SK-N-SH (cell line): Measurements from ENCODE around the gene FSHR. TPM values are rescaled to one million over a fixed set of nuclear protein-coding genes. Genes with fewer than 3 reads are reported as not detected.

Source experiments
- CTCF ChIA-PET: fragments of 300-600, 350-600 bp; formaldehyde crosslinking; extraction: SDS; loops from one replicate; lab custom pipeline; 2021; lab: Yijun Ruan, JAX
- POLR2A ChIA-PET: fragments of 350-600 bp; sonication (Branson Sonifier 250); formaldehyde crosslinking; extraction: SDS; loops from one replicate; lab custom pipeline; 2020; ENCODE audit warnings: antibody characterized with exemption, inconsistent platforms; lab: Yijun Ruan, JAX
- DNase-seq: peaks from one replicate; pipeline ENCODE4 v3.0.0; 2012
- H2AFZ ChIP-seq: fragments of 200-600 bp; sonication (generic); 2 replicates; pipeline ENCODE4 v1.8.1; 2016; ENCODE audit warnings: antibody characterized with exemption, mild to moderate bottlenecking, low read depth
- H3F3A ChIP-seq: fragments of 200-600 bp; sonication (generic); replicated peaks from 2 replicates; pipeline ENCODE3; 2016; ENCODE audit warnings: antibody characterized with exemption, mild to moderate bottlenecking; ENCODE audit not compliant: insufficient read depth
- H3K27ac ChIP-seq, 2 experiments: fragments of 200-500 bp in 1 of 2; fragments of 200-600 bp in 1 of 2; sonication (Bioruptor generic) in 1 of 2; sonication (generic), shearing (Covaris generic) in 1 of 2; 2 replicates each; pipeline versions ENCODE4 v1.5.1 to v1.6.1; 2014 to 2016; ENCODE audit warnings: low read depth in 2 of 2, inconsistent platforms in 1 of 2, low read length in 1 of 2, mild to moderate bottlenecking in 1 of 2, mixed read lengths in 1 of 2
- H3K27me3 ChIP-seq: fragments of 200-600 bp; sonication (generic), shearing (Covaris generic); 2 replicates; pipeline ENCODE4 v1.6.1; 2016; ENCODE audit warnings: mixed run types; ENCODE audit not compliant: insufficient read depth
- H3K36me3 ChIP-seq, 2 experiments: fragments of 200-500 bp in 1 of 2; fragments of 200-600 bp in 1 of 2; sonication (Bioruptor generic) in 1 of 2; sonication (generic) in 1 of 2; replicated peaks in 1 of 2; 2 replicates each; pipeline versions ENCODE3 to v1.5.1; 2014 to 2016; ENCODE audit warnings: low read length in 1 of 2, mild to moderate bottlenecking in 1 of 2; ENCODE audit not compliant: insufficient read depth in 2 of 2, control insufficient read depth in 1 of 2
- H3K4me1 ChIP-seq, 2 experiments: fragments of 200-500 bp in 1 of 2; fragments of 200-600 bp in 1 of 2; sonication (Bioruptor generic) in 1 of 2; sonication (generic), shearing (Covaris generic) in 1 of 2; 2 replicates each; pipeline versions ENCODE4 v1.5.1 to v1.6.1; 2014 to 2016; ENCODE audit warnings: low read depth in 1 of 2, low read length in 1 of 2, mixed run types in 1 of 2; ENCODE audit not compliant: insufficient read depth in 2 of 2, control insufficient read depth in 1 of 2
- H3K4me2 ChIP-seq: fragments of 200-600 bp; sonication (generic), shearing (Covaris generic); 2 replicates; pipeline ENCODE4 v1.6.1; 2017; ENCODE audit warnings: mixed run types
- H3K4me3 ChIP-seq, 2 experiments: fragments of 200-500 bp in 1 of 2; fragments of 200-600 bp in 1 of 2; sonication (Bioruptor generic) in 1 of 2; sonication (generic), shearing (Covaris generic) in 1 of 2; 2 replicates each; pipeline versions ENCODE4 v1.5.1 to v1.8.1; 2014 to 2016; ENCODE audit warnings: low read depth in 2 of 2, inconsistent platforms in 1 of 2, low read length in 1 of 2, mild to moderate bottlenecking in 1 of 2, mixed read lengths in 1 of 2, moderate library complexity in 1 of 2
- H3K79me2 ChIP-seq: fragments of 200-600 bp; sonication (generic); 2 replicates; pipeline ENCODE4 v1.8.1; 2017; ENCODE audit warnings: mild to moderate bottlenecking; ENCODE audit not compliant: insufficient read depth
- H3K9ac ChIP-seq: fragments of 200-600 bp; sonication (generic); 2 replicates; pipeline ENCODE4 v1.6.1; 2017; ENCODE audit warnings: mixed run types
- H3K9me2 ChIP-seq: fragments of 200-600 bp; sonication (generic); 2 replicates; pipeline ENCODE4 v1.6.1; 2017; ENCODE audit warnings: mixed run types
- H3K9me3 ChIP-seq: fragments of 200-600 bp; sonication (generic); 2 replicates; pipeline ENCODE4 v1.6.1; 2017; ENCODE audit warnings: mixed run types, mild to moderate bottlenecking, moderate library complexity
- H4K20me1 ChIP-seq: fragments of 200-600 bp; sonication (generic); 2 replicates; pipeline ENCODE4 v1.6.1; 2017; ENCODE audit warnings: mild to moderate bottlenecking, mixed run types; ENCODE audit not compliant: insufficient read depth
- EP300 ChIP-seq, 2 experiments: IDR thresholded peaks; 2 replicates each; pipeline versions ENCODE4 v1.4.0 to v1.6.1; 2012; ENCODE audit warnings: borderline replicate concordance in 1 of 2, low read depth in 1 of 2, low read length in 1 of 2
- FOXJ3 ChIP-seq: sonication (generic); formaldehyde crosslinking; IDR thresholded peaks from 2 replicates; pipeline ENCODE4 v1.5.1; 2020; ENCODE audit warnings: mild to moderate bottlenecking, missing genetic modification reagents
- IRF3 ChIP-seq: fragments of 150-350 bp; IDR thresholded peaks from 2 replicates; pipeline ENCODE4 v1.6.1; 2016; ENCODE audit warnings: mild to moderate bottlenecking, low read depth, low read length
- MAX ChIP-seq: IDR thresholded peaks from 2 replicates; pipeline ENCODE4 v1.4.0; 2012; ENCODE audit warnings: low read depth
- MXI1 ChIP-seq: IDR thresholded peaks from 2 replicates; pipeline ENCODE4 v1.6.1; 2012; ENCODE audit warnings: mild to moderate bottlenecking, low read depth, low read length, improper control_type of control experiment
- NFIC ChIP-seq: IDR thresholded peaks from 2 replicates; pipeline ENCODE4 v1.4.0; 2012; ENCODE audit warnings: borderline replicate concordance
- NRF1 ChIP-seq: IDR thresholded peaks from 2 replicates; pipeline ENCODE4 v1.6.1; 2012; ENCODE audit warnings: low read depth, mild to moderate bottlenecking, low read length
- RAD21 ChIP-seq: IDR thresholded peaks from 2 replicates; pipeline ENCODE4 v1.6.1; 2012; ENCODE audit warnings: mild to moderate bottlenecking, low read length
- RCOR1 ChIP-seq: fragments of 150-350 bp; IDR thresholded peaks from 2 replicates; pipeline ENCODE4 v1.6.1; 2017; ENCODE audit warnings: antibody characterized with exemption, low read length
- SIN3A ChIP-seq: IDR thresholded peaks from 2 replicates; pipeline ENCODE4 v1.6.1; 2012; ENCODE audit warnings: low read depth, mild to moderate bottlenecking, low read length, moderate library complexity, borderline replicate concordance
- TCF12 ChIP-seq: IDR thresholded peaks from 2 replicates; pipeline ENCODE4 v1.4.0; 2012
- WGBS: methylation state at CpG from one replicate; pipeline ENCODE4 v1.1.6; 2017; ENCODE audit warnings: low lambda C conversion rate; 5-methylcytosine and 5-hydroxymethylcytosine counted together
- polyA plus RNA-seq, 3 experiments: library from polyadenylated mRNA; depleted of rRNA; stranded (reverse); fragments of >200 nt; gene quantifications; 2 replicates each; pipeline ENCODE4 v1.2.3, GENCODE V29; 2012
- TF ChIP-seq, protein P1 (sequence below): IDR thresholded peaks from 2 replicates; pipeline ENCODE4 v1.6.1; 2012; ENCODE audit warnings: mild to moderate bottlenecking, low read depth, low read length, moderate library complexity

The FSHR gene
- polyA plus RNA-seq, 1 of the 3 experiments (the other 2 are of a cell fraction) = not detected

DNA sequence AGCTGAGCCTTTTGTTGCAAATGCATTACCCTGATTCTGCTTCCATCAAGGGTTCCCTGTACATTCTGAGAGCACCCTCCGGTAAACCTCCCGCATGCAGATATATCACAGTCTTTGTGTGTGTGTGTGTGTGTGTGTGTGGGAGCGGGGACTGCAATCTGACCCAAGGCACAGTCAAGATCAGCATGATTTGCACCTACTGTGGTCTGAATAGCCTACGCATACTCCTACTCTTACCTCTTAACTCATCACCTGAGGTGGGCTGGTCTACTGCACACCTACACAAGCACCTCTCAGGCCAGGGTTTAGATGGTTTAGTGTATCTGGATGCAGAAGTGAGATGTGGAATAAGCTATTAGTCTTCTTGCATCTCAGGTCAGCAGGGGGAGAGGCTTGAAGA lies 174.6 kb downstream of the FSHR start:
- H3K9me3 ChIP-seq = no peaks in the 10 kb centered on the region
- peaks cover 0 to 5% of the 10 kb centered on the region in 2 experiments; a peak in 2 of 4 replicates for H3K4me1 ChIP-seq
- POLR2A ChIA-PET = no interaction called here
- no peak overlapping the region for H2AFZ ChIP-seq
- no peaks in the 10 kb centered on the region for H3F3A ChIP-seq
- no peaks in the 10 kb centered on the region for H4K20me1 ChIP-seq
- no peaks in the 10 kb centered on the region for H3K27me3 ChIP-seq
- no peaks in the 10 kb centered on the region for H3K9me2 ChIP-seq
- WGBS = 25% methylated on average over 3 of the region's 4 CpGs
- TF ChIP-seq NFIC (no peak), TCF12 (no peak), MXI1 (no peak), RCOR1 (no peak), SIN3A (no peak), RAD21 (no peak), NRF1 (no peak), IRF3 (no peak), MAX (no peak)
- TF ChIP-seq, protein P1, sequence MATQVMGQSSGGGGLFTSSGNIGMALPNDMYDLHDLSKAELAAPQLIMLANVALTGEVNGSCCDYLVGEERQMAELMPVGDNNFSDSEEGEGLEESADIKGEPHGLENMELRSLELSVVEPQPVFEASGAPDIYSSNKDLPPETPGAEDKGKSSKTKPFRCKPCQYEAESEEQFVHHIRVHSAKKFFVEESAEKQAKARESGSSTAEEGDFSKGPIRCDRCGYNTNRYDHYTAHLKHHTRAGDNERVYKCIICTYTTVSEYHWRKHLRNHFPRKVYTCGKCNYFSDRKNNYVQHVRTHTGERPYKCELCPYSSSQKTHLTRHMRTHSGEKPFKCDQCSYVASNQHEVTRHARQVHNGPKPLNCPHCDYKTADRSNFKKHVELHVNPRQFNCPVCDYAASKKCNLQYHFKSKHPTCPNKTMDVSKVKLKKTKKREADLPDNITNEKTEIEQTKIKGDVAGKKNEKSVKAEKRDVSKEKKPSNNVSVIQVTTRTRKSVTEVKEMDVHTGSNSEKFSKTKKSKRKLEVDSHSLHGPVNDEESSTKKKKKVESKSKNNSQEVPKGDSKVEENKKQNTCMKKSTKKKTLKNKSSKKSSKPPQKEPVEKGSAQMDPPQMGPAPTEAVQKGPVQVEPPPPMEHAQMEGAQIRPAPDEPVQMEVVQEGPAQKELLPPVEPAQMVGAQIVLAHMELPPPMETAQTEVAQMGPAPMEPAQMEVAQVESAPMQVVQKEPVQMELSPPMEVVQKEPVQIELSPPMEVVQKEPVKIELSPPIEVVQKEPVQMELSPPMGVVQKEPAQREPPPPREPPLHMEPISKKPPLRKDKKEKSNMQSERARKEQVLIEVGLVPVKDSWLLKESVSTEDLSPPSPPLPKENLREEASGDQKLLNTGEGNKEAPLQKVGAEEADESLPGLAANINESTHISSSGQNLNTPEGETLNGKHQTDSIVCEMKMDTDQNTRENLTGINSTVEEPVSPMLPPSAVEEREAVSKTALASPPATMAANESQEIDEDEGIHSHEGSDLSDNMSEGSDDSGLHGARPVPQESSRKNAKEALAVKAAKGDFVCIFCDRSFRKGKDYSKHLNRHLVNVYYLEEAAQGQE = no peak
- no peak for DNase-seq
- H3K27ac ChIP-seq = no peak overlapping the region
- CTCF ChIA-PET = no interaction called here
- no peak overlapping the region for H3K9ac ChIP-seq
- H3K36me3 ChIP-seq = no peaks in the 10 kb centered on the region
- no peak overlapping the region for H3K4me3 ChIP-seq
- H3K4me2 ChIP-seq = no peak overlapping the region
- no peaks in the 10 kb centered on the region for H3K79me2 ChIP-seq

DNA sequence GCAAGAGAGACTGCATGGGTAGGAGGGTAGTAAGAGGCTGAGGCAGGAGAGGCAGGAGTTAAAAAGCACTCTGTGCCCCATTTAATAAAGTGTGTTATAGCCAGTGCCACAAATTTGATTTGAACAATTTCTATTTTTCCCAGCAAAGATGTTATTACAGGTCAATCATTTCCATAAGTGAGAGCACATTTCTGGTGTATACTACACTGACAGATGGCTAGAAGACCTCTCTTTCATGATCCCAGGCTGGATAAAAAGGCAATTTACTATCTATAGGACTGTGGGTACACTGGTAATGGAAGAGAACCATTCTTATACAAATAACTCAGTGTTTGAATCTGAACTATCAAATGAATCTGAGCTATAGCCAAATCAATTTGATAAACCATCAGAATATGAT lies 176.2 kb downstream of the FSHR start:
- Histone ChIP-seq H3K36me3 (no peaks in the 10 kb centered on the region), H4K20me1 (no peaks in the 10 kb centered on the region), H3K27ac (peak overlapping the region in 1 of 2 experiments; percentile 60; a peak in 1 of 4 replicates), H3K4me2 (no peak overlapping the region), H3K9me3 (no peaks in the 10 kb centered on the region), H3K79me2 (no peaks in the 10 kb centered on the region), H3K4me1 (peaks cover 0 to 2% of the 10 kb centered on the region in 2 experiments; a peak in 2 of 4 replicates), H2AFZ (no peak overlapping the region), H3K4me3 (no peak overlapping the region), H3K27me3 (no peaks in the 10 kb centered on the region), H3K9me2 (no peaks in the 10 kb centered on the region)
- DNase-seq = peak; percentile 56
- POLR2A ChIA-PET = no interaction called here
- CTCF ChIA-PET = no interaction called here
- TF ChIP-seq EP300 (IDR thresholded peaks at IDR 0.05; ENCODE audit: borderline replicate concordance in 1 of 2, low read depth in 1 of 2, low read length in 1 of 2) = peak in 1 of 2 experiments; percentile 61; a peak in 2 of 4 replicates
- no peak for TF ChIP-seq FOXJ3 (CRISPR knock-in tag)
- TF ChIP-seq, all 33 proteins: peak for 1
- H3F3A ChIP-seq = no peaks in the 10 kb centered on the region
- H3K9ac ChIP-seq = no peak overlapping the region
